GM23248 (cell line): ENCODE data around the gene SCYL1. TPM values are rescaled to one million over a fixed set of nuclear protein-coding genes. Genes with fewer than 3 reads are reported as not detected.

Experiments used
- DNase-seq: peaks from one replicate; pipeline ENCODE4 v3.0.0-alpha.2; 2015
- H2AFZ ChIP-seq: fragments of 200-600 bp; sonication (generic); 2 replicates; pipeline ENCODE4 v1.6.1; 2016; ENCODE audit warnings: antibody characterized with exemption
- H3F3A ChIP-seq: fragments of 200-600 bp; sonication (generic); 2 replicates; pipeline ENCODE4 v1.6.1; 2016; ENCODE audit warnings: mild to moderate bottlenecking, antibody characterized with exemption, mixed run types; ENCODE audit not compliant: insufficient read depth
- H3K27ac ChIP-seq: fragments of 200-600 bp; sonication (generic); 2 replicates; pipeline ENCODE4 v1.5.1; 2016; ENCODE audit warnings: mild to moderate bottlenecking
- H3K27me3 ChIP-seq: fragments of 200-600 bp; sonication (generic); replicated peaks from 2 replicates; pipeline ENCODE4 v1.6.1; 2016; ENCODE audit warnings: mild to moderate bottlenecking; ENCODE audit not compliant: insufficient read depth
- H3K36me3 ChIP-seq: fragments of 200-600 bp; sonication (generic); 2 replicates; pipeline ENCODE4 v1.6.1; 2016; ENCODE audit warnings: low read depth, mild to moderate bottlenecking
- H3K4me1 ChIP-seq: fragments of 200-600 bp; sonication (generic); 2 replicates; pipeline ENCODE4 v1.6.1; 2016; ENCODE audit warnings: mild to moderate bottlenecking; ENCODE audit not compliant: insufficient read depth
- H3K4me2 ChIP-seq: fragments of 200-600 bp; sonication (generic); one replicate; pipeline ENCODE4 v1.6.1; 2016; ENCODE audit warnings: mild to moderate bottlenecking; ENCODE audit not compliant: unreplicated experiment
- H3K4me3 ChIP-seq: fragments of 200-600 bp; sonication (generic); 2 replicates; pipeline ENCODE4 v1.5.1; 2016; ENCODE audit warnings: mild to moderate bottlenecking
- H3K79me2 ChIP-seq: fragments of 200-600 bp; sonication (generic); 2 replicates; pipeline ENCODE4 v1.6.1; 2016; ENCODE audit warnings: mild to moderate bottlenecking; ENCODE audit not compliant: insufficient read depth
- H3K9ac ChIP-seq: fragments of 200-600 bp; sonication (generic); 2 replicates; pipeline ENCODE4 v1.6.1; 2016; ENCODE audit warnings: mild to moderate bottlenecking
- H3K9me2 ChIP-seq: fragments of 200-600 bp; sonication (generic); 2 replicates; pipeline ENCODE4 v1.6.1; 2016; ENCODE audit warnings: mixed run types, mild to moderate bottlenecking, moderate library complexity; ENCODE audit not compliant: insufficient read depth
- H3K9me3 ChIP-seq: fragments of 200-600 bp; sonication (generic); one replicate; pipeline ENCODE4 v1.6.1; 2017; ENCODE audit warnings: low read depth
- H4K20me1 ChIP-seq: fragments of 200-600 bp; sonication (generic); 2 replicates; pipeline ENCODE4 v1.6.0; 2016; ENCODE audit not compliant: insufficient read depth
- EZH2 ChIP-seq: fragments of 200-600 bp; sonication (generic); IDR thresholded peaks from 2 replicates; pipeline ENCODE4 v1.6.1; 2018; ENCODE audit warnings: antibody characterized with exemption, mild to moderate bottlenecking; ENCODE audit not compliant: insufficient read depth, poor library complexity, severe bottlenecking
- EZH2phosphoT487 ChIP-seq: fragments of 200-600 bp; sonication (generic); IDR thresholded peaks from 2 replicates; pipeline ENCODE4 v1.6.1; 2018; ENCODE audit warnings: antibody characterized with exemption, moderate library complexity, mild to moderate bottlenecking, low read depth; ENCODE audit not compliant: insufficient read depth
- WGBS, 2 experiments: methylation state at CpG; one replicate each; pipeline ENCODE4 v1.1.6; 2015 to 2017; ENCODE audit warnings: low lambda C conversion rate in 2 of 2, low coverage in 1 of 2; ENCODE audit errors: missing lambda C conversion rate in 2 of 2; 5-methylcytosine and 5-hydroxymethylcytosine counted together
- in situ Hi-C: fragments of 300-500 bp; cut with MboI; formaldehyde crosslinking; loops from 2 replicates; pipeline ENCODE4 v1.15.0; 2020
- polyA plus RNA-seq: library from polyadenylated mRNA; unstranded; fragments of >200 nt; fragmentation: Nextera tagmentation; extraction: Ambion mirVana; gene quantifications from 2 replicates; pipeline ENCODE4 v1.2.1, GENCODE V29; 2016
- total RNA-seq: library from RNA; depleted of rRNA; stranded (reverse); fragments of >200 nt; shearing (Covaris generic); gene quantifications from 2 replicates; pipeline ENCODE4 v1.2.3, GENCODE V29; 2014

Gene SCYL1
- total and polyA plus RNA-seq, 2 experiments from 2014 or later, result 90.7 to 115 TPM

DNA sequence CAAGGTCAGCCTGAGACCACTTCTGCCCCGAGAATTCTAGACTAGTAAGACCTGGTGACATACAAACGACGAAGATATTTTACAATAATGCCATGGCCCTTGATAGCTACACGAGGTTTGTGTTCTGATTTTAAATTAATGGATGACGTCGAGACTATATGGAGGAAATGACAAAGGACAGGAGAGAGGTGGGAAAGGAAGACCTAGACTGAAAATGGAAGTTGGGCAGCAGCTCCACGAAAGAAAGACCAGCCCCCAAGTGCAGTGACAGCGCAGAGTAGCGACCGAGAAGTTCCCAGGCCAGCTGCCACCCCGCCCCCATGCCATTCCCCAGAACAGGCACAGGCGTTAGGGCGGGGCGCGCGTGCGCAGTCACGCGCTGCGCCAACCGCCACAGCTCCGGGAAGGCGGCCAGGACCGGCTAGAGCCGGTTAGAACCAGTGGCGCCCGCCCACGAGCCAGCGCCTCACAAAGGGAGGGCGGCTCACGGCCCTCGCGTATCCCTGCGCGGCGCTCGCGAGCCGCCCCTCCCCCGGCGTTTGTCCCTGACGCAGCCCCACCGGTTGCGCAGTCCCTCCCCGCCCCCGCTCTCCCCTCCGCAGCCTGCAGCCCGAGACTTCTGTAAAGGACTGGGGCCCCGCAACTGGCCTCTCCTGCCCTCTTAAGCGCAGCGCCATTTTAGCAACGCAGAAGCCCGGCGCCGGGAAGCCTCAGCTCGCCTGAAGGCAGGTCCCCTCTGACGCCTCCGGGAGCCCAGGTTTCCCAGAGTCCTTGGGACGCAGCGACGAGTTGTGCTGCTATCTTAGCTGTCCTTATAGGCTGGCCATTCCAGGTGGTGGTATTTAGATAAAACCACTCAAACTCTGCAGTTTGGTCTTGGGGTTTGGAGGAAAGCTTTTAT lies 27.5 kb upstream of the SCYL1 start:
- H3K4me1 ChIP-seq, result peaks cover 54% of the 10 kb centered on the region
- WGBS, 2 experiments, result 0 to 1% methylated on average over 37 to 44 of the region's 61 CpGs

DNA sequence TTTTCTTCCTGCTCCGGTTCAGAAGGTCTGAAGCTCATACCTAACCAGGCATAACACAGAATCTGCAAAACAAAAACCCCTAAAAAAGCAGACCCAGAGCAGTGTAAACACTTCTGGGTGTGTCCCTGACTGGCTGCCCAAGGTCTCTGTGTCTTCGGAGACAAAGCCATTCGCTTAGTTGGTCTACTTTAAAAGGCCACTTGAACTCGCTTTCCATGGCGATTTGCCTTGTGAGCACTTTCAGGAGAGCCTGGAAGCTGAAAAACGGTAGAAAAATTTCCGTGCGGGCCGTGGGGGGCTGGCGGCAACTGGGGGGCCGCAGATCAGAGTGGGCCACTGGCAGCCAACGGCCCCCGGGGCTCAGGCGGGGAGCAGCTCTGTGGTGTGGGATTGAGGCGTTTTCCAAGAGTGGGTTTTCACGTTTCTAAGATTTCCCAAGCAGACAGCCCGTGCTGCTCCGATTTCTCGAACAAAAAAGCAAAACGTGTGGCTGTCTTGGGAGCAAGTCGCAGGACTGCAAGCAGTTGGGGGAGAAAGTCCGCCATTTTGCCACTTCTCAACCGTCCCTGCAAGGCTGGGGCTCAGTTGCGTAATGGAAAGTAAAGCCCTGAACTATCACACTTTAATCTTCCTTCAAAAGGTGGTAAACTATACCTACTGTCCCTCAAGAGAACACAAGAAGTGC lies 26.7 kb upstream of the SCYL1 start:
- no peaks in the 10 kb centered on the region for H3K9me2 ChIP-seq
- in situ Hi-C loops, result no loop called here
- 1 to 3% methylated on average over 22 to 24 of the region's 24 CpGs for WGBS, 2 experiments
- peak overlapping the region; percentile 100 for H3K27ac ChIP-seq
- TF ChIP-seq EZH2phosphoT487, result no peak
- TF ChIP-seq EZH2, result no peak
- peak overlapping the region; percentile 98 for H3K4me3 ChIP-seq
- H2AFZ ChIP-seq, result no peak overlapping the region
- peak overlapping the region; percentile 100 for H3K9ac ChIP-seq
- no peaks in the 10 kb centered on the region for H3K9me3 ChIP-seq
- no peaks in the 10 kb centered on the region for H3K27me3 ChIP-seq
- peak; percentile 80 for DNase-seq
- peaks cover 38% of the 10 kb centered on the region for H4K20me1 ChIP-seq
- H3K4me1 ChIP-seq, result peaks cover 46% of the 10 kb centered on the region
- H3K4me2 ChIP-seq, result peak overlapping the region; percentile 97
- peaks cover 85% of the 10 kb centered on the region for H3K79me2 ChIP-seq
- H3F3A ChIP-seq, result peaks cover 88% of the 10 kb centered on the region
- peaks cover 42% of the 10 kb centered on the region for H3K36me3 ChIP-seq

More for the DNA sequence above, 27.5 kb upstream of the SCYL1 start:
- Histone ChIP-seq H3K79me2 (peaks cover 77% of the 10 kb centered on the region), H3K4me2 (peak overlapping the region; percentile 97), H3F3A (peaks cover 88% of the 10 kb centered on the region), H4K20me1 (peaks cover 30% of the 10 kb centered on the region; the same call in 1 of the 2 replicates), H3K36me3 (peaks cover 34% of the 10 kb centered on the region), H3K9ac (peak overlapping the region; percentile 100), H3K27me3 (no peaks in the 10 kb centered on the region), H2AFZ (no peak overlapping the region), H3K27ac (peak overlapping the region; percentile 100), H3K9me2 (no peaks in the 10 kb centered on the region), H3K9me3 (no peaks in the 10 kb centered on the region), H3K4me3 (peak overlapping the region; percentile 98)
- in situ Hi-C loops, result no loop called here
- DNase-seq, result peak; percentile 99
- TF ChIP-seq EZH2, result no peak
- no peak for TF ChIP-seq EZH2phosphoT487

DNA sequence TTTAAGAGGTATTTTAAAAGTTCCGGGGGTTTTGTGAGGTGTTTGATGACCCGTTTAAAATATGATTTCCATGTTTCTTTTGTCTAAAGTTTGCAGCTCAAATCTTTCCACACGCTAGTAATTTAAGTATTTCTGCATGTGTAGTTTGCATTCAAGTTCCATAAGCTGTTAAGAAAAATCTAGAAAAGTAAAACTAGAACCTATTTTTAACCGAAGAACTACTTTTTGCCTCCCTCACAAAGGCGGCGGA lies 26.2 kb upstream of the SCYL1 start:
- Histone ChIP-seq H3K79me2 (peaks cover 90% of the 10 kb centered on the region), H2AFZ (no peak overlapping the region), H3F3A (peaks cover 88% of the 10 kb centered on the region), H4K20me1 (peaks cover 42% of the 10 kb centered on the region), H3K9ac (peak overlapping the region; percentile 100), H3K4me1 (peaks cover 42% of the 10 kb centered on the region), H3K27ac (peak overlapping the region; percentile 100), H3K4me3 (peak overlapping the region; percentile 98), H3K27me3 (no peaks in the 10 kb centered on the region), H3K9me2 (no peaks in the 10 kb centered on the region), H3K9me3 (no peaks in the 10 kb centered on the region), H3K4me2 (peak overlapping the region; percentile 97), H3K36me3 (peaks cover 46% of the 10 kb centered on the region)
- WGBS, 2 experiments, result 1 to 4% methylated on average over 6 of the region's 6 CpGs
- DNase-seq, result no peak
- in situ Hi-C loops, result no loop called here
- TF ChIP-seq EZH2, result no peak
- TF ChIP-seq EZH2phosphoT487, result no peak

DNA sequence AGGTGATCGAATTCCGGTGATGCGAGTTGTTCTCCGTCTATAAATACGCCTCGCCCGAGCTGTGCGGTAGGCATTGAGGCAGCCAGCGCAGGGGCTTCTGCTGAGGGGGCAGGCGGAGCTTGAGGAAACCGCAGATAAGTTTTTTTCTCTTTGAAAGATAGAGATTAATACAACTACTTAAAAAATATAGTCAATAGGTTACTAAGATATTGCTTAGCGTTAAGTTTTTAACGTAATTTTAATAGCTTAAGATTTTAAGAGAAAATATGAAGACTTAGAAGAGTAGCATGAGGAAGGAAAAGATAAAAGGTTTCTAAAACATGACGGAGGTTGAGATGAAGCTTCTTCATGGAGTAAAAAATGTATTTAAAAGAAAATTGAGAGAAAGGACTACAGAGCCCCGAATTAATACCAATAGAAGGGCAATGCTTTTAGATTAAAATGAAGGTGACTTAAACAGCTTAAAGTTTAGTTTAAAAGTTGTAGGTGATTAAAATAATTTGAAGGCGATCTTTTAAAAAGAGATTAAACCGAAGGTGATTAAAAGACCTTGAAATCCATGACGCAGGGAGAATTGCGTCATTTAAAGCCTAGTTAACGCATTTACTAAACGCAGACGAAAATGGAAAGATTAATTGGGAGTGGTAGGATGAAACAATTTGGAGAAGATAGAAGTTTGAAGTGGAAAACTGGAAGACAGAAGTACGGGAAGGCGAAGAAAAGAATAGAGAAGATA lies 25.7 kb upstream of the SCYL1 start, which contains the start of gene MALAT1:
MALAT1 (plus strand) TSS at position 69 of the 736 bp plus-strand sequence.
- Histone ChIP-seq H3F3A (peaks cover 90% of the 10 kb centered on the region), H3K36me3 (peaks cover 51% of the 10 kb centered on the region), H3K27ac (peak within 1 kb of the TSS; percentile 100), H3K27me3 (no peaks in the 10 kb centered on the region), H3K4me2 (peak within 1 kb of the TSS; percentile 97), H3K9ac (peak within 1 kb of the TSS; percentile 100), H3K79me2 (peaks cover 95% of the 10 kb centered on the region), H3K4me3 (peak within 1 kb of the TSS; percentile 98), H2AFZ (no peak within 1 kb of the TSS), H3K4me1 (peaks cover 39% of the 10 kb centered on the region), H3K9me3 (no peaks in the 10 kb centered on the region), H3K9me2 (no peaks in the 10 kb centered on the region), H4K20me1 (peaks cover 45% of the 10 kb centered on the region)
- peak; percentile 97 for DNase-seq
- no peak for TF ChIP-seq EZH2
- peak; percentile 97 for TF ChIP-seq EZH2phosphoT487
- in situ Hi-C loops, result no loop called here
- 1% methylated on average over 24 of the region's 24 CpGs for whole genome bisulfite sequencing, 2 experiments
